SU-DHL-6 (cell line): ENCODE data around the gene SUSD3.

Source experiments
- H2AFZ ChIP-seq: fragments of 200-600 bp; sonication (generic); 2 replicates; pipeline ENCODE4 v1.6.1; 2014; ENCODE audit warnings: low read depth, mild to moderate bottlenecking, moderate library complexity, mixed read lengths, antibody characterized with exemption, low read length; ENCODE audit not compliant: severe bottlenecking
- H3F3A ChIP-seq: fragments of 200-600 bp; shearing (Covaris generic); 2 replicates; pipeline ENCODE4 v1.6.0; 2016; ENCODE audit warnings: antibody characterized with exemption, mild to moderate bottlenecking; ENCODE audit not compliant: insufficient read depth
- H3K27ac ChIP-seq: fragments of 200-600 bp; sonication (generic); 2 replicates; pipeline ENCODE4 v1.5.1; 2016; ENCODE audit warnings: low read depth, mild to moderate bottlenecking, low read length, moderate library complexity, mixed read lengths
- H3K27me3 ChIP-seq: fragments of 200-600 bp; sonication (generic), shearing (Covaris generic); 2 replicates; pipeline ENCODE4 v1.6.0; 2014; ENCODE audit warnings: mild to moderate bottlenecking, low read length
- H3K36me3 ChIP-seq: fragments of 200-600 bp; sonication (generic); 2 replicates; pipeline ENCODE4 v1.6.1; 2014; ENCODE audit warnings: mild to moderate bottlenecking, low read length, mixed read lengths
- H3K4me2 ChIP-seq: fragments of 300-600, 200-600 bp; shearing (Covaris generic), sonication (generic); 2 replicates; pipeline ENCODE4 v1.6.0; 2014; ENCODE audit warnings: low read length, low read depth, mild to moderate bottlenecking; ENCODE audit not compliant: poor library complexity, severe bottlenecking
- H3K4me3 ChIP-seq: fragments of 200-600 bp; sonication (generic); 2 replicates; pipeline ENCODE4 v1.5.1; 2014; ENCODE audit warnings: antibody characterized with exemption, low read length, mild to moderate bottlenecking, mixed read lengths; ENCODE audit not compliant: insufficient read depth, poor library complexity, severe bottlenecking
- H3K79me2 ChIP-seq: fragments of 200-600 bp; sonication (generic); 2 replicates; pipeline ENCODE4 v1.6.1; 2014; ENCODE audit warnings: mild to moderate bottlenecking, low read length, moderate library complexity; ENCODE audit not compliant: insufficient read depth
- H3K9ac ChIP-seq: fragments of 200-600 bp; sonication (generic); 2 replicates; pipeline ENCODE4 v1.7.0; 2014; ENCODE audit warnings: mild to moderate bottlenecking, low read length
- H3K9me2 ChIP-seq: fragments of 200-600 bp; sonication (generic); replicated peaks from 2 replicates; pipeline ENCODE4 v1.6.1; 2014; ENCODE audit warnings: low read length; ENCODE audit not compliant: insufficient read depth
- H3K9me3 ChIP-seq: fragments of 200-600 bp; sonication (generic); 2 replicates; pipeline ENCODE4 v1.6.1; 2014; ENCODE audit warnings: low read length, mixed read lengths; ENCODE audit not compliant: insufficient read depth
- H4K20me1 ChIP-seq: fragments of 200-600 bp; sonication (generic); 2 replicates; pipeline ENCODE4 v1.6.1; 2014; ENCODE audit warnings: low read depth, mild to moderate bottlenecking, antibody characterized with exemption, low read length, moderate library complexity, mixed read lengths
- CTCF ChIP-seq: fragments of 200-600 bp; sonication (generic); IDR thresholded peaks from one replicate; pipeline ENCODE4 v1.5.1; 2017; ENCODE audit warnings: antibody characterized with exemption, mild to moderate bottlenecking, low read length, moderate library complexity; ENCODE audit not compliant: insufficient read depth, poor library complexity, severe bottlenecking
- EZH2phosphoT487 ChIP-seq: fragments of 200-600 bp; sonication (generic), shearing (Covaris generic); conservative IDR thresholded peaks from 2 replicates; pipeline ENCODE4 v1.6.1; 2018; ENCODE audit warnings: mild to moderate bottlenecking, antibody characterized with exemption, low read length, moderate library complexity, mixed read lengths

The SUSD3 gene

GRCh38 chr9:93128011-93128714, 69.7 kb downstream of the SUSD3 start:
- H4K20me1 ChIP-seq, result no peaks in the 10 kb centered on the region

GRCh38 chr9:93128715-93129224, 70.3 kb downstream of the SUSD3 start:
- no peaks in the 10 kb centered on the region for H3K9me3 ChIP-seq
- no peak overlapping the region for H3K9ac ChIP-seq
- H4K20me1 ChIP-seq, result no peaks in the 10 kb centered on the region
- no peaks in the 10 kb centered on the region for H3K27me3 ChIP-seq
- no peaks in the 10 kb centered on the region for H3K79me2 ChIP-seq
- no peak overlapping the region for H3K4me2 ChIP-seq
- no peak overlapping the region for H2AFZ ChIP-seq
- H3K27ac ChIP-seq, result no peak overlapping the region
- no peaks in the 10 kb centered on the region for H3K36me3 ChIP-seq
- no peaks in the 10 kb centered on the region for H3F3A ChIP-seq
- TF ChIP-seq EZH2phosphoT487, result no peak
- no peak for TF ChIP-seq CTCF
- no peak overlapping the region for H3K4me3 ChIP-seq
- no peaks in the 10 kb centered on the region for H3K9me2 ChIP-seq

More at GRCh38 chr9:93128011-93128714, 69.7 kb downstream of the SUSD3 start:
- TF ChIP-seq EZH2phosphoT487 (no peak), CTCF (no peak)
- Histone ChIP-seq H2AFZ (no peak overlapping the region), H3K9ac (no peak overlapping the region), H3F3A (no peaks in the 10 kb centered on the region), H3K9me2 (no peaks in the 10 kb centered on the region), H3K36me3 (no peaks in the 10 kb centered on the region), H3K4me2 (no peak overlapping the region), H3K27ac (no peak overlapping the region), H3K4me3 (no peak overlapping the region), H3K27me3 (no peaks in the 10 kb centered on the region), H3K9me3 (no peaks in the 10 kb centered on the region), H3K79me2 (no peaks in the 10 kb centered on the region)

GRCh38 chr9:93129286-93129685, 70.8 kb downstream of the SUSD3 start:
- H3K9me2 ChIP-seq, result no peaks in the 10 kb centered on the region
- no peak overlapping the region for H3K4me3 ChIP-seq
- no peaks in the 10 kb centered on the region for H4K20me1 ChIP-seq
- no peaks in the 10 kb centered on the region for H3K9me3 ChIP-seq
- H3K36me3 ChIP-seq, result no peaks in the 10 kb centered on the region
- TF ChIP-seq EZH2phosphoT487 (no peak), CTCF (no peak)
- no peak overlapping the region for H2AFZ ChIP-seq
- no peaks in the 10 kb centered on the region for H3K79me2 ChIP-seq
- H3K9ac ChIP-seq, result no peak overlapping the region
- no peaks in the 10 kb centered on the region for H3K27me3 ChIP-seq
- H3K27ac ChIP-seq, result no peak overlapping the region
- no peak overlapping the region for H3K4me2 ChIP-seq
- no peaks in the 10 kb centered on the region for H3F3A ChIP-seq
